Effector memory CD4-positive, alpha-beta T cell (primary cell): Measurements from ENCODE around the gene DIAPH2.

Experiments used
- DNase-seq, 3 donors: peaks; one replicate each; pipeline ENCODE4 v3.0.0-alpha.2; 2020
- H3K27ac ChIP-seq: 2 replicates; pipeline ENCODE4 v1.7.0; 2013; ENCODE audit warnings: mild to moderate bottlenecking, low read length, moderate library complexity; ENCODE audit not compliant: insufficient read depth, poor library complexity, severe bottlenecking
- H3K27me3 ChIP-seq: replicated peaks from 2 replicates; pipeline ENCODE4 v1.7.0; 2013; ENCODE audit warnings: mild to moderate bottlenecking, low read length; ENCODE audit not compliant: insufficient read depth, control insufficient read depth, poor library complexity, severe bottlenecking
- H3K36me3 ChIP-seq: 2 replicates; pipeline ENCODE4 v1.7.0; 2013; ENCODE audit warnings: mild to moderate bottlenecking, low read length, moderate library complexity; ENCODE audit not compliant: control insufficient read depth, insufficient read depth
- H3K4me1 ChIP-seq: 2 replicates; pipeline ENCODE4 v1.7.0; 2013; ENCODE audit warnings: low read length, mild to moderate bottlenecking; ENCODE audit not compliant: control insufficient read depth, insufficient read depth, poor library complexity, severe bottlenecking
- H3K4me3 ChIP-seq: 2 replicates; pipeline ENCODE4 v1.7.0; 2013; ENCODE audit warnings: low read length, low read depth, mild to moderate bottlenecking; ENCODE audit not compliant: insufficient read depth, poor library complexity, severe bottlenecking
- H3K9me3 ChIP-seq: 2 replicates; pipeline ENCODE4 v1.7.0; 2013; ENCODE audit warnings: mild to moderate bottlenecking, low read length, moderate library complexity; ENCODE audit not compliant: control insufficient read depth

DIAPH2 gene

DNA sequence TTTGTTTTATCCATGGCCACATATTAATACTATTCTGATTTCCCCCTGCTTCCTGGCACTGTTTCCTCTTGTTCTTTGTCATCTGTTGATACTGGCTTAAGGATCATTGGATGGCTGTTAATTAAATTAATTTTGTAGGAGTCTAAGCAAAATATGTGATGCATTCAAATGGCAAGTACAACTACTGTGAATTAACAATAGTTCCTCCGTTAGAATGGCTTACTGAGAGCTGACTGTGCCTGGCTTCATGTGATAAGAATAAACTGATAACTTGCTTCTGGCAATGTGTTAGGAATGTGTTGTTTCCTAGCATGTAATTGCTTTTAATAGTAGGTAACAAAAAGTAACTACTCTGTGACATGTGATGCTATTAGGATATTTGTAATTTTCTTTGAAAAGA, 297.5 kb downstream of the DIAPH2 start:
- Histone ChIP-seq H3K4me1 (no peaks in the 10 kb centered on the region), H3K4me3 (no peak overlapping the region), H3K27ac (no peak overlapping the region), H3K9me3 (no peaks in the 10 kb centered on the region), H3K27me3 (no peaks in the 10 kb centered on the region), H3K36me3 (no peaks in the 10 kb centered on the region)
- DNase-seq = no peak

- H3K4me3 ChIP-seq = no peak overlapping the region
- no peak for DNase-seq
- H3K36me3 ChIP-seq = no peaks in the 10 kb centered on the region
- no peaks in the 10 kb centered on the region for H3K9me3 ChIP-seq
- no peaks in the 10 kb centered on the region for H3K27me3 ChIP-seq
- no peak overlapping the region for H3K27ac ChIP-seq
- no peaks in the 10 kb centered on the region for H3K4me1 ChIP-seq
These were observed 299.9 kb downstream of the DIAPH2 start for GRCh38 chrX:96984538-96984937.

DNA sequence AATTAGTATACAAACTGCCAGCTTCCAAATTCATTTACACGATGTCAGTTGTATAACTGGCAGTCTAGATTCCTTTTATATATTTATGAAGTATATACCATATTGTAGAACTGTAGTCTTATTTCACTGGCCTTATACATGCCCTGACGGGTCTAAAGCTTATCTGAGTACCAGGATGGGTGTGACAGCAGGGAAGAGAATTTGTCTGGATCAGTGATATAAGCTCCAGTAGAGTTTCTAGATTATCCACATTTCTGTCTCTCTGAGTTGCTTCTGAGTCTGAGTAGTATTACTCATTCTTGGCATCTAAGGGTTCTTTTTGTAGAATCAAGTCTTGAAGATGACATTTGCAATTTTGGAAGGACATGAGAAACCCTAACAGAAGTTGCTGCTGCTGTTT, 300.4 kb downstream of the DIAPH2 start:
- H3K36me3 ChIP-seq = no peaks in the 10 kb centered on the region
- no peaks in the 10 kb centered on the region for H3K4me1 ChIP-seq
- no peak for DNase-seq
- no peak overlapping the region for H3K27ac ChIP-seq
- H3K4me3 ChIP-seq = no peak overlapping the region
- H3K9me3 ChIP-seq = no peaks in the 10 kb centered on the region
- no peaks in the 10 kb centered on the region for H3K27me3 ChIP-seq

GRCh38 chrX:96987228-96987627, 302.6 kb downstream of the DIAPH2 start:
- H3K27ac ChIP-seq = no peak overlapping the region
- H3K9me3 ChIP-seq = no peaks in the 10 kb centered on the region
- H3K4me1 ChIP-seq = no peaks in the 10 kb centered on the region
- DNase-seq = no peak
- no peak overlapping the region for H3K4me3 ChIP-seq
- H3K36me3 ChIP-seq = no peaks in the 10 kb centered on the region
- no peaks in the 10 kb centered on the region for H3K27me3 ChIP-seq

DNA sequence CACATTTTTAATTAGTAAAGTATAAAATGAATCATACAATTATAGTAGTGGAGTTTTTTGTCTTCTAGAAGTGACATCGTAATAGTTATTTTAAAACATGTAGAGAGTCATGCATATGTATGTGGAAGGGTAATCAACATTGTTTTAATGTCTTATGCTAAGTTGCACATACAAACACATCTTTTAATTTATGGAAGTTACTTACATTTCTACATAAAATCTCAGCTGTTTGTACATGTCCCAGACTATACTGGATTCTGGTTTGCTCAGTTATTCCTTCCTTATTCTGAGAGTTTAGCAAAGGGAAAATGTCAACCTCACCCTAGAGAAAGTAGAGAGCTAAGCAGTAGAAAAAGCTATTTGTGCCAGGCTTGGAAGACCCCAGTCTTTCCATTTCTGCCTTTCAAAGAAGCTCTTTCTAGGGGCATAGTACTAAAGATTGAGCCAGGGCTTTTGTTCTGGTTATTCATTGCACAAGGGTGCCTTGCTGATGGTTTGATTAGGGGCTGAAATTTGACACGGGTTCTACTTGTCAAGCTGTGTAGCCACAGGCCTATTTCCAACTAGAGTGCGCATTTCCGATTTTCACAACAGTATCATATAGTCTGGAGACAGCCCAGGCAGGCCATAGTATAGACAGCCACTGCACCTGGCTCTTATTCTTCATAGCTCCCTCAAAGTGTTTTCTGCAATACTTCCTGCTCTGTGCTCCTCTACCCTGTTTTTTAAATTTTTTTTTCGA, 305.4 kb downstream of the DIAPH2 start:
- H3K4me1 ChIP-seq = no peaks in the 10 kb centered on the region
- no peak for DNase-seq
- H3K36me3 ChIP-seq = no peaks in the 10 kb centered on the region
- no peak overlapping the region for H3K4me3 ChIP-seq
- H3K9me3 ChIP-seq = no peaks in the 10 kb centered on the region
- no peaks in the 10 kb centered on the region for H3K27me3 ChIP-seq
- no peak overlapping the region for H3K27ac ChIP-seq

DNA sequence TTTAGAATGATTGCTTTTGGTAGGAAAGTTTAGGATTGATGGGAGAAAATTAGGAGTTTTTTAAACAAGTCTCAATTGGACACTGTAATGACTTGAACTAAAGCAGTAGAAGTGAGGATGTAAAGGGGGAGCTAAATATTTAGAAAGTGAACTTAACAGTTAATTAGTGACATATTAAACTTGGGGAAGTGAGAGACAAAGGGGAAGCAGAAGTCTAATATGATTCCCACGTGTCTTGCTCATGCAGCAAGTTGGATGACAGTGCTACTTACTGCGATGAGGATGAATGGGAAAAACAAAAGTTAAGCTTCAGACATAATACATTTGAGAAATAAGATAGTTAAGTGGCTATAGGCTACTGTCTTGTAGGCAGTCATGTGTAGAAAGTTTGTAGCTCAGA, 309.5 kb downstream of the DIAPH2 start:
- Histone ChIP-seq H3K36me3 (no peaks in the 10 kb centered on the region), H3K27me3 (no peaks in the 10 kb centered on the region), H3K4me3 (no peak overlapping the region), H3K27ac (no peak overlapping the region), H3K4me1 (no peaks in the 10 kb centered on the region), H3K9me3 (no peaks in the 10 kb centered on the region)
- DNase-seq = no peak

DNA sequence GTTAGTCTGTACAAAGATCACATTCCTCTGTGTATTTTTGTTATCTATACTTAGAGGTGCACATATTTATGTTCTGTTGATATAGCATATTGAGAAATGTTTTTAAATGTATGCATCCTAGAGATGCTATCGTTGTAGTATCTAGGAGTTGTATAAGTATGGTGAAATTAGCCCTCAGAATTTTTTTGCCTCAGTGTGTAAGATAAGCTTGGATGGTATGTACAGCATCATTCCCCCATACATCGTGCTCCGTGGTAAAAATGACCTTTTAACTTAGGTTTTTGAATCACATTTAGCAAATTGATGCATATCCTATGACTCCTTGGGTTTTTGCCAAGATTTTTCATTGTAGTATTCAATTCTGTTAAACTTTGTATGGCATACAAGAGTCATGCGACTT, 312.6 kb downstream of the DIAPH2 start:
- DNase-seq = no peak
- Histone ChIP-seq H3K27me3 (no peaks in the 10 kb centered on the region), H3K27ac (no peak overlapping the region), H3K36me3 (no peaks in the 10 kb centered on the region), H3K4me3 (no peak overlapping the region), H3K9me3 (no peaks in the 10 kb centered on the region), H3K4me1 (no peaks in the 10 kb centered on the region)

GRCh38 chrX:97000682-97001368, 316.2 kb downstream of the DIAPH2 start:
- H3K4me3 ChIP-seq = no peak overlapping the region
- DNase-seq = no peak
- H3K27ac ChIP-seq = no peak overlapping the region
- no peaks in the 10 kb centered on the region for H3K4me1 ChIP-seq
- no peaks in the 10 kb centered on the region for H3K9me3 ChIP-seq
- no peaks in the 10 kb centered on the region for H3K36me3 ChIP-seq
- H3K27me3 ChIP-seq = no peaks in the 10 kb centered on the region

DNA sequence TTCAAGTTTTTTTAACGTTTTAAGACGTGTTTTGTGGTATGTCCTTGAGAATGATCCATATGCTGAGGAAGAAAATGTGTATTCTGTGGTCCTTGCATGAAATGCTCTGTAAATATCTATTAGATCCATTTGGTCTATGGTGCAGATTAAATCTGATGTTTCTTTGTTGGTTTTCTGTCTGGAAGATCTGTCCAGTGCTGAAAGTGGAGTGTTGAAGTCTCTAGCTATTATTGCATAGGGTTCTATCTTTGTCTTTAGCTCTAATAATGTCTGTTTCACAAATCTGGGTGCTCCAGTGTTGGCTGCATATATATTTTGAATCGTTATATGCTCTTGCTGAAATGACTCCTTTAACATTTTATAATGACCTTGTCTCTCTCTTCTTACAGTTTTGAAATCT, 321.5 kb downstream of the DIAPH2 start:
- no peaks in the 10 kb centered on the region for H3K4me1 ChIP-seq
- no peak for DNase-seq
- H3K9me3 ChIP-seq = no peaks in the 10 kb centered on the region
- no peak overlapping the region for H3K27ac ChIP-seq
- H3K27me3 ChIP-seq = no peaks in the 10 kb centered on the region
- H3K4me3 ChIP-seq = no peak overlapping the region
- H3K36me3 ChIP-seq = no peaks in the 10 kb centered on the region

DNA sequence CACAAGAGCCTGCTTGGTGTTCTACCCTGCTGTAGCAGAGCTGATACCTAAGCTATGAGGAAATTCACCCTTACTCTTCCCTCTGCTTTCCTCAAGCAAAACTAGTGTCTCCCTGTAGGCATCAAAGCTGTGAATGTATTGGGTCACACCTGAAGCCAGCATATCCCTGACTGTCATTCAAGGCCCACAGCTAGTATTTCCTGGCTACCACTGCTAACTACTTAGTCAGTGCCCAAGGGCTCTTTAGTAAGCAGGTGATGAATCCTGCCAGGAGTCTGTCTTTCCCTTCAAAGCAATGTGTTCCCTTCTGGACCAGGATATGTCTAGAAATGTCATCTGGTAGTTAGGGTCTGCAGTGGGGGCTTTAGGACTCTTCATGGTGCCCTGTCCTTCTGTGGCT, 324.7 kb downstream of the DIAPH2 start:
- H3K9me3 ChIP-seq = no peaks in the 10 kb centered on the region
- no peak overlapping the region for H3K27ac ChIP-seq
- H3K36me3 ChIP-seq = no peaks in the 10 kb centered on the region
- no peaks in the 10 kb centered on the region for H3K4me1 ChIP-seq
- no peak for DNase-seq
- no peak overlapping the region for H3K4me3 ChIP-seq
- H3K27me3 ChIP-seq = no peaks in the 10 kb centered on the region
